Measurements from ENCODE around the gene RPGRIP1. TPM values are rescaled to one million over a fixed set of nuclear protein-coding genes. Genes with fewer than 3 reads are reported as not detected.

The RPGRIP1 gene
- total and polyA plus RNA-seq, 8 donors, result 0.08 to 0.31 (median 0.21) TPM; not detected in 3

DNA sequence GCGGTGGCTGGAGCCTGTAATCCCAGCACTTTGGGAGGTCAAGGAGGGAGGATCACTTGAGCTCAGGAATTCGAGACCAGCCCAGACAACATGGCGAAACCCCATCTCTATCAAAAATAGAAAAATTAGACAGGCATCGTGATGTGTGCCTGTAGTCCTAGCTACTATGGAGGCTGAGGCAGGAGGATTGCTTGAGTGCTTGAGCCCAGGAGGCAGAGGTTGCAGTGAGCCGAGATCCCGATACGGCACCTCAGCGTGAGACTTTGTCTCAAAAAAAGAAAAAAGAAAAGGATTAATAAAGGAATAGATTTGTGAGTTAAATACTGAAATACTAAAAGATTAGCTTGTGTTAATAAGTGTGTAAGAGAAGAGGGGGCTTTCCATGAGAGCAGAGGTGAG is 29.4 kb downstream of the RPGRIP1 start:
- Histone ChIP-seq H3K9me3 (no peaks in the 10 kb centered on the region), H3K27ac (peak overlapping the region; percentile 44 to 86 (median 68)), H3K4me3 (peak overlapping the region in 3 of 4 donors; percentile 12 to 45 (median 34)), H3K27me3 (no peaks in the 10 kb centered on the region), H3K4me1 (peaks cover 0 to 8% (median 8%) of the 10 kb centered on the region in 3 donors), H3K36me3 (no peaks in the 10 kb centered on the region)
- peak in 3 of 4 donors; percentile 1 to 6 (median 2) for ATAC-seq
- WGBS, 2 donors, result 75 to 76% methylated on average over 8 of the region's 8 CpGs
- FAIRE-seq, result no peak
- no peak for DNase-seq
- intact Hi-C loops (cut with DNase I), result no loop called here
- TF ChIP-seq, protein P1, sequence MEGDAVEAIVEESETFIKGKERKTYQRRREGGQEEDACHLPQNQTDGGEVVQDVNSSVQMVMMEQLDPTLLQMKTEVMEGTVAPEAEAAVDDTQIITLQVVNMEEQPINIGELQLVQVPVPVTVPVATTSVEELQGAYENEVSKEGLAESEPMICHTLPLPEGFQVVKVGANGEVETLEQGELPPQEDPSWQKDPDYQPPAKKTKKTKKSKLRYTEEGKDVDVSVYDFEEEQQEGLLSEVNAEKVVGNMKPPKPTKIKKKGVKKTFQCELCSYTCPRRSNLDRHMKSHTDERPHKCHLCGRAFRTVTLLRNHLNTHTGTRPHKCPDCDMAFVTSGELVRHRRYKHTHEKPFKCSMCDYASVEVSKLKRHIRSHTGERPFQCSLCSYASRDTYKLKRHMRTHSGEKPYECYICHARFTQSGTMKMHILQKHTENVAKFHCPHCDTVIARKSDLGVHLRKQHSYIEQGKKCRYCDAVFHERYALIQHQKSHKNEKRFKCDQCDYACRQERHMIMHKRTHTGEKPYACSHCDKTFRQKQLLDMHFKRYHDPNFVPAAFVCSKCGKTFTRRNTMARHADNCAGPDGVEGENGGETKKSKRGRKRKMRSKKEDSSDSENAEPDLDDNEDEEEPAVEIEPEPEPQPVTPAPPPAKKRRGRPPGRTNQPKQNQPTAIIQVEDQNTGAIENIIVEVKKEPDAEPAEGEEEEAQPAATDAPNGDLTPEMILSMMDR (IDR thresholded peaks at IDR 0.05), result no peak

DNA sequence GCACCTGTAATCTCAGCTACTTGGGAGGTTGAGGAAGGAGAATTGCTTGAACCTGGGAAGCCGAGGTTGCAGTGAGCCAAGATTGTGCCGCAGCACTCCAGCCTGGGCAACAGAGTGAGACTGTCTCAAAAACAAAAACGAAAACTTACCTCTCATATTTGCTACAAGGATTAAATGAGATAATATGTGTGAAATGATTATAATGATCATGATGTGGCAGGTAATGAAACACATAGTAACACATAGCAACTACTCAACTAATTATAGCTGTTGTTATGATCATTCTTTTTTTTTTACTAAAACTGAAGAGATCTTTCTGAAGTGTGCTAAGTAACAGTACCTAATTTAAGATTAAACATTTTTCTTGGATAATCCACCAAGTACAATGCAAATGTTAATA is 30.1 kb downstream of the RPGRIP1 start:
- intact Hi-C loops (cut with DNase I), result no loop called here
- FAIRE-seq, result no peak

DNA sequence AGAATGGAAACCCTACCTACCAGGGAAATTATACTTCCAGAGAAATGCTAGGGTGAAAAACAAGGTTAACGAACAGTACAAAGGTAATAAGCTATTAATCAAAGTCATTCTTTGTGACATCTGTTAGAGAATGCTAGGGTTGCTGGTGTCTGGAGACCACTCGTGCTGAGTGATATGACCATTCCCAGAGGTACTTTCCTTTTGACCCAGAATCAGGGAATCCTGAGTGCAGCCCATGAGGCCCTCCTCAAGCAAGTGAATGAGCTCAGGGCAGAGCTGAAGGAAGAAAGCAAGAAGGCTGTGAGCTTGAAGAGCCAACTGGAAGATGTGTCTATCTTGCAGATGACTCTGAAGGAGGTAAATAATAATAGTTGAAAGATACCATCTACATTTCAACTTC is 31.7 kb downstream of the RPGRIP1 start:
- Histone ChIP-seq H3K27ac (no peak overlapping the region), H3K4me3 (no peak overlapping the region), H3K4me1 (peaks cover 0 to 8% (median 8%) of the 10 kb centered on the region in 3 donors), H3K27me3 (no peaks in the 10 kb centered on the region), H3K9me3 (no peaks in the 10 kb centered on the region), H3K36me3 (no peaks in the 10 kb centered on the region)
- no peak for DNase-seq
- TF ChIP-seq, protein P1 (IDR thresholded peaks at IDR 0.05), result no peak
- no peak for FAIRE-seq
- 61 to 62% methylated on average over 2 of the region's 2 CpGs for WGBS, 2 donors
- intact Hi-C loops (cut with DNase I), result no loop called here
- ATAC-seq, result no peak

More for the DNA sequence above, 30.1 kb downstream of the RPGRIP1 start:
- ATAC-seq, result no peak
- Histone ChIP-seq H3K27me3 (no peaks in the 10 kb centered on the region), H3K4me3 (no peak overlapping the region), H3K36me3 (no peaks in the 10 kb centered on the region), H3K9me3 (no peaks in the 10 kb centered on the region), H3K27ac (no peak overlapping the region), H3K4me1 (peaks cover 0 to 8% (median 8%) of the 10 kb centered on the region in 3 donors)
- TF ChIP-seq, protein P1 (IDR thresholded peaks at IDR 0.05), result no peak
- no peak for DNase-seq
- 92 to 93% methylated on average over 3 of the region's 3 CpGs for WGBS, 2 donors

DNA sequence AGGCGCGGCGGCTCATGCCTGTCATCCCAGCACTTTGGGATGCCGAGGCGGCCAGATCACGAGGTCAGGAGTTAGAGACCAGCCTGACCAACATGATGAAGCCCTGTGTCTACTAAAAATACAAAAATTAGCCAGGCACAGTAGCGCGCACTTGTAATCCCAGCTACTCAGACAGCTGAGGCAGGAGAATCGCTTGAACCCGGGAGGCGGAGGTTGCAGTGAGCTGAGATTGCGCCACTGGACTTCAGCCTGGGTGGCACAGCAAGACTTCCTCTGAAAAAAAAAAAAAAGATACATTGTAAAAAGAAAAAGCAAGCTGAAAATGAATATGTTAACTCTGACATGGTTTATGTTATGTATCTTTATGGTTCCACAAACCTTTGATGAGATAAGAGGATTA is 33.6 kb downstream of the RPGRIP1 start:
- intact Hi-C loops (cut with DNase I), result no loop called here
- TF ChIP-seq, protein P1 (IDR thresholded peaks at IDR 0.05), result no peak
- WGBS, 2 donors, result 80 to 81% methylated on average over 12 of the region's 12 CpGs
- H3K27ac ChIP-seq, result no peak overlapping the region
- DNase-seq (no peak), ATAC-seq (no peak), FAIRE-seq (no peak)
- no peaks in the 10 kb centered on the region for H3K36me3 ChIP-seq
- no peaks in the 10 kb centered on the region for H3K27me3 ChIP-seq
- H3K4me3 ChIP-seq, result no peak overlapping the region
- no peaks in the 10 kb centered on the region for H3K9me3 ChIP-seq
- H3K4me1 ChIP-seq, result peaks cover 0 to 3% (median 0%) of the 10 kb centered on the region in 3 donors

DNA sequence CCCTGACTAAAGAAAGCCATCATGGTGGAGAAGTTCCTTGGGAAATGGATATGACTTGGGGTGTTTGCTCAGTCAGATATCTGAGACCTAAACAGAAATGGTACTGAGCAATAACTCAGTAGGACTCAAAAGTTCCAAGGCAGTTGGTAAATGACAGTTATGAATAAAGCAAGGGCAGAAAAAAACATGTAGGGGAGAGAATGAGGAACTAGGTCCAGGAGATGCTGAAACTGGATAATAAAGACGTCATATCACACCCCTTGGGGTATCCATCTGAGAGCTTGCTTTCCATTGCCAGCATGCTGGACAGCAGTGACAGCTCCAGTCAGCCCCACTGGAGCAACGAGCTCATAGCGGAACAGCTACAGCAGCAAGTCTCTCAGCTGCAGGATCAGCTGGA is 37.5 kb downstream of the RPGRIP1 start:
- Histone ChIP-seq H3K27ac (no peak overlapping the region), H3K36me3 (no peaks in the 10 kb centered on the region), H3K9me3 (no peaks in the 10 kb centered on the region), H3K4me1 (no peaks in the 10 kb centered on the region), H3K4me3 (no peak overlapping the region), H3K27me3 (no peaks in the 10 kb centered on the region)
- intact Hi-C loops (cut with DNase I), result no loop called here
- TF ChIP-seq, protein P1 (IDR thresholded peaks at IDR 0.05), result no peak
- peak in 1 of 4 donors; percentile 21 for ATAC-seq
- WGBS, 2 donors, result 48 to 58% methylated on average over 3 of the region's 3 CpGs
- no peak for FAIRE-seq
- DNase-seq, result no peak

All from pancreas (tissue), 10 donors.